Heart left ventricle (tissue), 13 donors: ENCODE measurements around the gene TCERG1.

Experiments
- POLR2A ChIP-seq, 2 donors: fragments of 450-650 bp; IDR thresholded peaks; one replicate each; pipeline ENCODE4 v1.6.1; 2017; ENCODE audit warnings: antibody characterized with exemption in 2 of 2, mild to moderate bottlenecking in 2 of 2, moderate library complexity in 2 of 2
- TF ChIP-seq, protein P1 (sequence below), 12 donors: fragments of 200-600 bp; sonication (generic) in 4 of 12; IDR thresholded peaks; one replicate each; pipeline versions ENCODE4 v1.5.0 to v1.8.0; 2018 to 2022; ENCODE audit warnings: antibody characterized with exemption in 12 of 12, mild to moderate bottlenecking in 5 of 12
- donor health status: ischemic (EF 13 %, LVEDD 7.1; RV severe dilation, severe dysfunction).
- donor health status: DM: no; HTN: yes; CAD: no.
- donor health status: DM: no; HTN: no; CAD: no.
- donor health status: ischemic (EF 25% LVEDD 6.9; RV normal size, moderate dysfunction).
- donor health status: ischemic (EF 25% LVEDD 5.7; RV mildly dilated, moderate dysfunction).
- donor health status: ischemic (EF 35%, LVEDD 5.7; RV mildly dilated, moderate dysfunction).
- donor health status: nonischemic (EF 11% LVEDD 7.7; RV severe dilation, severe dysfunction).
- donor health status: DM: yes; HTN: yes; CAD: no.
- donor health status: PGD.
- donor health status: ischemic (EF 29% LVEDD 5.4; RV normal size, mild dysfunction).
- donor health status: nonischemic (EF 23%, LVEDD 6.1; RV moderate dilation, normal function).

DNA sequence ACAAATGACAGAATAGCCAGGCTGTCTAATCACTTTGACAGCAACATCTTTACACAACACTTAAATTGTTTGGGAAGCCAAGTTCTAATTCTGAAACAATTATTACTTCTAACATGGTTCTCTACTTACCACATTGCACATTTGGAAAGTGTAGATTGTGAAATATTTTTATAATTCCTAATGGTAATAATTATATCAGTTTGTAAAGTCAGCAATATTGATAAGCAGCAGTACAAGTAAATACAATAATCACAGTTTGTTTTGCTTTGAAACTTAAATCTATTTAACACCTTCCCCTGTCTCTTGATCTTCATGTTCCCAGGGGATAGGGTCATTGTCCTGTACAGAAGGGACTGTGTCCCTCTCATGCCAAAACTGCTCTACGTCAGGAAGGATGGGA is 67.4 kb downstream of the TCERG1 start:
- no peak for TF ChIP-seq POLR2A (IDR thresholded peaks at IDR 0.05)
- TF ChIP-seq, protein P1, sequence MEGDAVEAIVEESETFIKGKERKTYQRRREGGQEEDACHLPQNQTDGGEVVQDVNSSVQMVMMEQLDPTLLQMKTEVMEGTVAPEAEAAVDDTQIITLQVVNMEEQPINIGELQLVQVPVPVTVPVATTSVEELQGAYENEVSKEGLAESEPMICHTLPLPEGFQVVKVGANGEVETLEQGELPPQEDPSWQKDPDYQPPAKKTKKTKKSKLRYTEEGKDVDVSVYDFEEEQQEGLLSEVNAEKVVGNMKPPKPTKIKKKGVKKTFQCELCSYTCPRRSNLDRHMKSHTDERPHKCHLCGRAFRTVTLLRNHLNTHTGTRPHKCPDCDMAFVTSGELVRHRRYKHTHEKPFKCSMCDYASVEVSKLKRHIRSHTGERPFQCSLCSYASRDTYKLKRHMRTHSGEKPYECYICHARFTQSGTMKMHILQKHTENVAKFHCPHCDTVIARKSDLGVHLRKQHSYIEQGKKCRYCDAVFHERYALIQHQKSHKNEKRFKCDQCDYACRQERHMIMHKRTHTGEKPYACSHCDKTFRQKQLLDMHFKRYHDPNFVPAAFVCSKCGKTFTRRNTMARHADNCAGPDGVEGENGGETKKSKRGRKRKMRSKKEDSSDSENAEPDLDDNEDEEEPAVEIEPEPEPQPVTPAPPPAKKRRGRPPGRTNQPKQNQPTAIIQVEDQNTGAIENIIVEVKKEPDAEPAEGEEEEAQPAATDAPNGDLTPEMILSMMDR (IDR thresholded peaks at IDR 0.05): no peak
